PFSK-1 (cell line): ENCODE measurements around the gene CNPY4.

Experiments used
- FOXP2 ChIP-seq: optimal IDR thresholded peaks from 2 replicates; pipeline ENCODE3; 2011; ENCODE audit warnings: borderline replicate concordance, control low read depth, inconsistent platforms; ENCODE audit not compliant: insufficient read depth; ENCODE audit errors: extremely low read length, extremely low read depth
- POLR2AphosphoS5 ChIP-seq: IDR thresholded peaks from 2 replicates; pipeline ENCODE4 v1.6.1; 2012; ENCODE audit warnings: low read depth, mild to moderate bottlenecking, control low read depth, low read length, moderate library complexity
- REST ChIP-seq, 2 experiments: IDR thresholded peaks; 2 replicates each; pipeline versions ENCODE4 v1.6.1 to v1.8.0; 2011 to 2012; ENCODE audit warnings: low read depth in 2 of 2, low read length in 2 of 2, control low read depth in 1 of 2, inconsistent platforms in 1 of 2, mild to moderate bottlenecking in 1 of 2, moderate library complexity in 1 of 2; ENCODE audit not compliant: insufficient read depth in 1 of 2
- SIN3A ChIP-seq: IDR thresholded peaks from 2 replicates; pipeline ENCODE4 v1.6.1; 2012; ENCODE audit warnings: mild to moderate bottlenecking, low read length, moderate library complexity, borderline replicate concordance; ENCODE audit not compliant: insufficient read depth
- TAF1 ChIP-seq: IDR thresholded peaks from 2 replicates; pipeline ENCODE4 v1.6.1; 2012; ENCODE audit warnings: low read length, control low read depth, borderline replicate concordance; ENCODE audit not compliant: insufficient read depth

The CNPY4 gene

GRCh38 chr7:100074841-100075240, 44.6 kb upstream of the CNPY4 start:
- no peak for TF ChIP-seq POLR2AphosphoS5
- no peak for TF ChIP-seq SIN3A
- TF ChIP-seq REST (IDR thresholded peaks at IDR 0.05; ENCODE audit: insufficient read depth in 1 of 2, low read depth in 2 of 2, low read length in 2 of 2) = no peak
- no peak for TF ChIP-seq TAF1
- TF ChIP-seq FOXP2 = no peak

GRCh38 chr7:100075418-100075817, 44.0 kb upstream of the CNPY4 start:
- TF ChIP-seq REST (IDR thresholded peaks at IDR 0.05; ENCODE audit: insufficient read depth in 1 of 2, low read depth in 2 of 2, low read length in 2 of 2) = no peak
- TF ChIP-seq POLR2AphosphoS5 = no peak
- no peak for TF ChIP-seq TAF1
- TF ChIP-seq FOXP2 = no peak
- no peak for TF ChIP-seq SIN3A

GRCh38 chr7:100077205-100077604, 42.2 kb upstream of the CNPY4 start:
- TF ChIP-seq TAF1 (no peak), SIN3A (no peak), REST (IDR thresholded peaks at IDR 0.05; ENCODE audit: insufficient read depth in 1 of 2, low read depth in 2 of 2, low read length in 2 of 2) (no peak), POLR2AphosphoS5 (no peak), FOXP2 (no peak)

- TF ChIP-seq REST (IDR thresholded peaks at IDR 0.05; ENCODE audit: insufficient read depth in 1 of 2, low read depth in 2 of 2, low read length in 2 of 2) (no peak), TAF1 (no peak), POLR2AphosphoS5 (no peak), SIN3A (no peak), FOXP2 (no peak)
These were observed 40.3 kb upstream of the CNPY4 start for GRCh38 chr7:100079024-100079560.
